H9 (cell line): ENCODE results near the gene RHOJ. TPM values are rescaled to one million over a fixed set of nuclear protein-coding genes. Genes with fewer than 3 reads are reported as not detected.

ENCODE experiments used
- DNase-seq: peaks from one replicate; pipeline ENCODE4 v3.0.0-alpha.2; 2017
- H2AFZ ChIP-seq: one replicate; pipeline ENCODE4 v1.6.1; 2013; ENCODE audit warnings: mild to moderate bottlenecking, low read length, control low read depth, moderate library complexity
- H2AK5ac ChIP-seq: 2 replicates; pipeline ENCODE4 v1.6.1; 2013; ENCODE audit warnings: low read length, control low read depth, mixed read lengths; ENCODE audit not compliant: insufficient read length
- H2BK120ac ChIP-seq: one replicate; pipeline ENCODE4 v1.6.1; 2013; ENCODE audit warnings: low read depth, mild to moderate bottlenecking, low read length, control low read depth, inconsistent platforms; ENCODE audit not compliant: poor library complexity, severe bottlenecking
- H2BK12ac ChIP-seq: 2 replicates; pipeline ENCODE4 v1.6.1; 2013; ENCODE audit warnings: low read length, control low read depth, mixed read lengths, low read depth; ENCODE audit not compliant: insufficient read length
- H2BK15ac ChIP-seq: 2 replicates; pipeline ENCODE4 v1.6.1; 2013; ENCODE audit warnings: low read depth, low read length, control low read depth
- H2BK20ac ChIP-seq: one replicate; pipeline ENCODE4 v1.6.1; 2013; ENCODE audit warnings: low read depth, mild to moderate bottlenecking, low read length, control low read depth, inconsistent platforms; ENCODE audit not compliant: poor library complexity, severe bottlenecking
- H2BK5ac ChIP-seq: 2 replicates; pipeline ENCODE4 v1.6.1; 2013; ENCODE audit warnings: low read length, control low read depth, mixed read lengths; ENCODE audit not compliant: insufficient read length
- H3K14ac ChIP-seq: 2 replicates; pipeline ENCODE4 v1.6.1; 2013; ENCODE audit warnings: low read length, control low read depth; ENCODE audit not compliant: insufficient read depth
- H3K18ac ChIP-seq: 2 replicates; pipeline ENCODE4 v1.6.1; 2013; ENCODE audit warnings: low read depth, mild to moderate bottlenecking, mixed read lengths, low read length, control low read depth; ENCODE audit not compliant: insufficient read length
- H3K23ac ChIP-seq: 2 replicates; pipeline ENCODE4 v1.6.1; 2013; ENCODE audit warnings: low read length, control low read depth, mixed read lengths, low read depth; ENCODE audit not compliant: insufficient read length
- H3K23me2 ChIP-seq: 2 replicates; pipeline ENCODE4 v1.6.1; 2013; ENCODE audit warnings: low read depth, mild to moderate bottlenecking, mixed read lengths, low read length, control low read depth; ENCODE audit not compliant: insufficient read length, poor library complexity, severe bottlenecking
- H3K27ac ChIP-seq: 2 replicates; pipeline ENCODE4 v1.5.1; 2013; ENCODE audit warnings: low read length, control low read depth, mixed read lengths, low read depth; ENCODE audit not compliant: insufficient read length
- H3K27me3 ChIP-seq: 2 replicates; pipeline ENCODE4 v1.6.1; 2013; ENCODE audit warnings: low read length, control low read depth, inconsistent platforms; ENCODE audit not compliant: insufficient read depth
- H3K4ac ChIP-seq: 2 replicates; pipeline ENCODE4 v1.6.1; 2013; ENCODE audit warnings: low read depth, mild to moderate bottlenecking, control low read depth, inconsistent platforms, low read length, moderate library complexity
- H3K4me1 ChIP-seq: 2 replicates; pipeline ENCODE4 v1.6.1; 2013; ENCODE audit warnings: low read length, control low read depth, inconsistent platforms; ENCODE audit not compliant: insufficient read depth
- H3K4me2 ChIP-seq: 2 replicates; pipeline ENCODE4 v1.6.1; 2013; ENCODE audit warnings: low read length, control low read depth, mixed read lengths; ENCODE audit not compliant: insufficient read length, insufficient read depth
- H3K56ac ChIP-seq: 2 replicates; pipeline ENCODE4 v1.6.1; 2013; ENCODE audit warnings: low read depth, mild to moderate bottlenecking, mixed read lengths, low read length, control low read depth; ENCODE audit not compliant: insufficient read length
- H3K79me1 ChIP-seq: 2 replicates; pipeline ENCODE4 v1.6.1; 2013; ENCODE audit warnings: low read depth, mild to moderate bottlenecking, moderate library complexity, low read length, control low read depth, inconsistent platforms; ENCODE audit not compliant: insufficient read depth, poor library complexity, severe bottlenecking
- H3K79me2 ChIP-seq: 2 replicates; pipeline ENCODE4 v1.6.1; 2013; ENCODE audit warnings: low read length, control low read depth, inconsistent platforms; ENCODE audit not compliant: insufficient read depth
- H3K9ac ChIP-seq: 2 replicates; pipeline ENCODE4 v1.6.1; 2013; ENCODE audit warnings: low read length, control low read depth, mixed read lengths; ENCODE audit not compliant: insufficient read length; ENCODE audit errors: extremely low read depth
- H3K9me3 ChIP-seq: one replicate; pipeline ENCODE4 v1.6.1; 2013; ENCODE audit warnings: low read depth, low read length, inconsistent platforms; ENCODE audit not compliant: control insufficient read depth
- H3T11ph ChIP-seq: one replicate; pipeline ENCODE4 v1.6.1; 2013; ENCODE audit warnings: mild to moderate bottlenecking, low read length, control low read depth, inconsistent platforms
- H4K20me1 ChIP-seq: one replicate; pipeline ENCODE4 v1.6.1; 2013; ENCODE audit not compliant: control insufficient read depth, insufficient read length, insufficient read depth
- H4K5ac ChIP-seq: 2 replicates; pipeline ENCODE4 v1.6.1; 2013; ENCODE audit warnings: low read depth, mild to moderate bottlenecking, mixed read lengths, low read length, control low read depth; ENCODE audit not compliant: insufficient read length
- H4K8ac ChIP-seq: replicated peaks from 2 replicates; pipeline ENCODE4 v1.6.1; 2013; ENCODE audit warnings: low read length, control low read depth, mixed read lengths, low read depth; ENCODE audit not compliant: insufficient read length
- H4K91ac ChIP-seq: 2 replicates; pipeline ENCODE4 v1.6.1; 2013; ENCODE audit warnings: low read depth, mild to moderate bottlenecking, moderate library complexity, mixed read lengths, low read length, control low read depth; ENCODE audit not compliant: insufficient read length
- H3K27ac Mint-ChIP-seq, 3 experiments: 2 replicates in 2 of 3; 3 replicates in 1 of 3; pipeline ENCODE4 v1.8.0; 2020 to 2021; ENCODE audit warnings: mixed read lengths in 3 of 3, mild to moderate bottlenecking in 1 of 3, moderate library complexity in 1 of 3
- H3K27me3 Mint-ChIP-seq: 2 replicates; pipeline ENCODE4 v1.8.0; 2021; ENCODE audit warnings: low read depth, mild to moderate bottlenecking, moderate library complexity, mixed read lengths
- H3K36me3 Mint-ChIP-seq, 3 experiments: 2 replicates in 2 of 3; 3 replicates in 1 of 3; pipeline ENCODE4 v1.8.0; 2020 to 2021; ENCODE audit warnings: low read depth in 3 of 3, mixed read lengths in 3 of 3; ENCODE audit not compliant: insufficient read depth in 1 of 3
- H3K4me1 Mint-ChIP-seq, 2 experiments: 2 replicates each; pipeline ENCODE4 v1.8.0; 2020; ENCODE audit warnings: mixed read lengths in 2 of 2
- H3K4me3 Mint-ChIP-seq, 2 experiments: 2 replicates in 1 of 2; 3 replicates in 1 of 2; pipeline ENCODE4 v1.8.0; 2020 to 2021; ENCODE audit warnings: mild to moderate bottlenecking in 2 of 2, mixed read lengths in 2 of 2, moderate library complexity in 1 of 2
- H3K9me3 Mint-ChIP-seq, 2 experiments: 2 replicates in 1 of 2; 3 replicates in 1 of 2; pipeline ENCODE4 v1.8.0; 2020; ENCODE audit warnings: mild to moderate bottlenecking in 2 of 2, mixed read lengths in 2 of 2, moderate library complexity in 1 of 2
- CTCF ChIP-seq: fragments of 200-600 bp; sonication (generic); conservative IDR thresholded peaks from 3 replicates; pipeline ENCODE4 v1.8.0; 2021; ENCODE audit warnings: antibody characterized with exemption, mild to moderate bottlenecking
- WGBS: extraction: QIAGEN DNeasy Blood & Tissue Kit; methylation state at CpG from one replicate; pipeline ENCODE4 v1.1.7; 2013; ENCODE audit warnings: missing lambda C conversion rate, low lambda C conversion rate, mixed read lengths; ENCODE audit not compliant: insufficient read length; ENCODE audit errors: extremely low coverage; 5-methylcytosine and 5-hydroxymethylcytosine counted together
- total RNA-seq: library from RNA; stranded (reverse); gene quantifications from 2 replicates; pipeline ENCODE4 v1.2.1, GENCODE V29; 2021

RHOJ gene
- total RNA-seq, 1 experiment from 2014 or later, result not detected

GRCh38 chr14:63241096-63241495 lies 36.9 kb downstream of the RHOJ start:
- Histone ChIP-seq H4K5ac (no peak overlapping the region), H3K79me1 (no peaks in the 10 kb centered on the region), H3K18ac (no peak overlapping the region), H2BK15ac (no peak overlapping the region), H3K23ac (no peak overlapping the region), H2BK20ac (no peak overlapping the region), H3K4ac (no peak overlapping the region), H2BK12ac (no peak overlapping the region), H3K4me2 (no peak overlapping the region), H2BK120ac (no peak overlapping the region), H3K9ac (no peak overlapping the region), H3K27ac (no peak overlapping the region), H3K23me2 (no peaks in the 10 kb centered on the region), H2AK5ac (no peak overlapping the region), H3K9me3 (no peaks in the 10 kb centered on the region), H2AFZ (no peak overlapping the region), H3K56ac (no peak overlapping the region), H4K8ac (no peak overlapping the region), H3T11ph (no peak overlapping the region), H4K20me1 (no peaks in the 10 kb centered on the region), H3K14ac (no peak overlapping the region), H3K4me1 (no peaks in the 10 kb centered on the region; the same call in 1 of the 2 replicates), H2BK5ac (no peak overlapping the region), H3K27me3 (no peaks in the 10 kb centered on the region), H4K91ac (no peak overlapping the region), H3K79me2 (no peaks in the 10 kb centered on the region)
- no peaks in the 10 kb centered on the region; a peak in 1 of 7 replicates for H3K36me3 Mint-ChIP-seq
- DNase-seq, result no peak
- H3K9me3 Mint-ChIP-seq, result no peaks in the 10 kb centered on the region; a peak in 1 of 5 replicates
- peaks cover 4% of the 10 kb centered on the region in 2 experiments for H3K4me1 Mint-ChIP-seq
- TF ChIP-seq CTCF, result no peak
- H3K27ac Mint-ChIP-seq, result no peak overlapping the region
- no CpG with 5 or more reads among the region's 4 CpGs for WGBS
- no peaks in the 10 kb centered on the region for H3K27me3 Mint-ChIP-seq
- H3K4me3 Mint-ChIP-seq, result no peak overlapping the region
